Retina (tissue), 1 donor: Measurements from ENCODE around the gene MAN1C1.
"Not testable (repeated sequence)": the region's sequence is repeated elsewhere in the genome, so short reads cannot be mapped to it uniquely, and the experiment has no call there.

Experiments used
- DNase-seq: peaks from one replicate; pipeline ENCODE4 v3.0.0-alpha.2; 2016

MAN1C1 gene

DNA sequence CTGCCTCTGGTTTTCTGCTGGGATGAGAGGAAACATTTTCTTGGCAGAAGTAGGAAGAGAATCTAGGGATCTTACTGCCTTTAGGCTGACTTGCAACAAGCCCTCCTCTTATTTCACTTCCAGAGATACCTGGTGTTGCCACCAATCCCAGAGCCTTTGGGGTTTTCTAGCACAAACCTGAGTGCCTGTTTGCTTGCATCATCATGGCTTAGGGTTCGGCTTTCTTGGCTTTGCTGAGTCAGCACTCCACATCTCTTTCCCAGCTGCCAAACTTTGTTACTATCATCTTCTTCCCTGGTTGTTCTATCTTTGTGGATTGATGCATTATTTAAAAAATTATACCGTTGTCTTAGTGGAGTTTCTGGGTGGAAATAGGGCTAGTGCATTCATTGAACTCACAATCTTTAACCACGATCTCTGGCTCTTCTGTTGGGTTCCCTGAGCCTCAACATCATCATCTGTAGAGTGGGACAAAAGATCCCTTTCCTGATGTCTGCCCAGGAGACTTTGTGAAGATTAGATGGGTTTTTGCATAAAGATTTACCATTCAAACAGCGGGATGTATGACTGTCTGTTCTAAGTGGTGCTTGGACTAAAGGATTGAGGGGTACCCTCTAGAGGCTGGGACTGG lies 106.8 kb downstream of the MAN1C1 start:
- no peak for DNase-seq

DNA sequence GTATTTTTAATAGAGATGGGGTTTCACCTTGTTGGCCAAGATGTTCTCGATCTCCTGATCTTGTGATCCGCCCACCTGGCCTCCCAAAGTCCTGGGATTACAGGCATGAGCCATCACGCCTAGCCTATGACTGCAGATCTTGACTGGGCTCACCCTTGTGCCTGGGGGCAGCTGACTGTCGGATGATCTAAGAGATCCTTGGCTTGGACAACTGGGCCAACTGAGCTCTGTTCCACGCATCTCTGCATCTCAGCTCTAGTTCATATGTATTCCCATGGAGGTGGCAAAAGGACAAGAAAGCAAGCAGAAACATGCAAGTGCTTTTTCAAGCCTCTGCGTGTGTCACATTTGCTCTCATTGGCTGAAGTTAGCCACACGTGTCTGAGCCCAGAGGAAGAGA lies 107.6 kb downstream of the MAN1C1 start:
- no peak for DNase-seq

DNA sequence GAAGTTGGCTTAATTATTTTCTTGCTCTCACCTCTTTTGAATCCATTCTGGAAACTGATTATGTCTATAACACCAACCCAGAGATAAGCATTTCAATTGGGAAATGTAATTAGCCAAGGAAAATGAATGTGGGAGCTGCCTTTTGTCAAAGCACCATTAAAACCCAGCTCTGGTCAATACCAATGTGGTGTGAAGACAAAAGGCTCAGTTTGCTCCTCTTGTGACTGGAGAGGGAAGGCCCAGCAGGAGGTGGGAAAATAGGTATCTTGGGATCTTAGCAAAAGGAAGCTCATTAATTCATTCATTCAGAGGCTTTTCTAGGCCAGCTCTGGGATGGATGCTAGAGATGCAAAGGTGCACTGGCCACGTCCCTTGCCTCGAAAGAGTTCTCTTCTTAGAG lies 108.4 kb downstream of the MAN1C1 start:
- no peak for DNase-seq

DNA sequence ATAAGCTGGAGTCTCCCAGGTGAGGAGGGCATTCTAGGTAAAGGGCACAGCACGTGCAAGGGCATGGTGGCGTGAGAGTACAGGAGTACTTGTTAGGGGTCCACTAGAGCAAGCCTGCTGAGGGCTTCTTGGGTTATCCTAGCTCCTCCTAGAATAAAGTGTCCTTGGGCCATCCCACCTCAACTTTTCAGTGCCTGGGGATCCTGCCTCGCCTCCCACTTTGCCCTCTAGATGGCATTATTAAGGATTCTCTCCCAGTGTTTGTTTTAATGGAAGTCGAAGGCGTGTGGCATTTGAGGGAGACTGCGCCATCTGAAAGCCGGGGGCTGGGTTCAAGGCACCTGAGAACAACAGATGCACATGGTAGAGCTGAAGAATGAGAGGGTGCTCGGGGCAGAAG lies 108.9 kb downstream of the MAN1C1 start:
- no peak for DNase-seq

DNA sequence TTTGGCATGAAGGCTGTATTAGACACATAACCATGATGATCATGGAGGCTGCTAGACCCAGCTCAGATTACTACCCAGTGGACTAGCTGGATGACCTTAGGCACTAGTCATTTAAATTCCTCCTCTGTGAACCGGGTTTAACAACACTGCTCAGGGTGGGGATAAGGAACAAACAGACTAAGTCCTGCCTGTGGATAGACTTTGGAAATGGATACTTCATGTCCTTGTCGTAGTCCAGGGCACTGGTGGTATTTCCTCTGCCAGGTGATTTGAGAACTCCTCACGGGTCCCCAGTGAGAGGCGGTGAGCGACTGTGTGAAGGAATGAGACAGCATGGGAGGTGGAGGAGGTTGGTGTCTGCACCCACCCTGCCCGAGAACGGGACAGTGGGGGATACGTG lies 110.5 kb downstream of the MAN1C1 start:
- no peak for DNase-seq

DNA sequence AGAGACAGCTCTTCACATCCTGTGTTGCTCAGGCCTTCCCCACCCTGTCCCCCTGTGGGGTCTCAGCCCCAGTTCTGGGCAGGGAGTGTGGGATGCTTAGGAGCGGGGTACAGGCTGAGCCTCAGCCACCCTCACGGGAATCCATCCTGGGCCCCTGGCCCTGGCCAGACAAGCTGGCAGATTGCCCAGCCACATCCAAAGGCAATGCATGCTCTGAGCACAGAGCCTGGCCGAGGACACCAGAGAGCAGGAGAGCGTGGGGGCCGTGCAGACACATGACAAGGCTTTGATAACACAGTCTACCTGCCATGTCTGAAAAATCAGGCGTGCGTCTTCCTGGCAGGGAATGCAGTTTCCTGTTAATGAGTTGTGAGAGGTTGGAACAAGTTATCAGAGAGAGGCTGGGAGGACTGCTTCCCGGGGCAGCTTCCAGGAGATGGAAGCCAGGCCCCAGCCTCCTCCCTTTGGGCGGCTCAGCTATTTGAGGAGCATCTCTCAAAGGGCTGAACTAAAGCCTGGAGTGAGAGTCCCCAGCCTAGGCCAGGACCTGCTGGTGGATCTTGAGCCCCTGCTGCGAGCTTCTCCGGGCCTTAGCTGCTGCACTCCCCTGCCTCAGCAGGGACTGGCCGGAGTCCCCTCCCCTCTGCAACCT lies 111.2 kb downstream of the MAN1C1 start:
- DNase-seq: peak; percentile 73

DNA sequence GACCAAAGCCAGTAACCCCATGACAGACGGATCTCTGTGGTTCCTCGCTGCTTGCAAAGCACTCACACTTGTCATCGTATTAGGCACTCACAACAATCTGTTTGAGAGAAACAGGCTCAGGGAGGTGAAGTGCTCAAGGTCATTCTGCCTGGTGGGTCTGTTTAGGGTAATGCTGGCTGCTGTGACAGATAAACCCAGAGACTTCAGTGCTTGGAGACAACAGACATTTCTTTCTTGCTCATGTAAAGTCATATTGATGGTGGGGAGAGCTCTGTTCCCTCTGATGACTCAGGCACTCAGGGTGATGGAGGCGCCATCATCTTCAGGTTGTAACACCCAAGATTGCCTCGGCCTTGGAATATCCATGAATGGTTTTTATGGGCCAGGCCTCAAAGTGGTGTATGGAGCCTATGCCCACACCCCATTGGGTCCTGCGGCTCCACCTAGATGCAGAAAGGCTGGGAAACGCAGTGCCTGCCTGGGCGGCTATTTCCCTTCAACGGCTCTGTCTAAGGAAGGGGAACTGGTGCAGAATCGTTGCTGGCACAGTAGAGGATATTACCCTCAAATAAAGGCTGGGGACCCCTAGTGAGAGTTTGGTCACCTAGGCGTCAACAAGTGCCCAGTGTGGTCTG lies 111.8 kb downstream of the MAN1C1 start:
- DNase-seq: no peak

DNA sequence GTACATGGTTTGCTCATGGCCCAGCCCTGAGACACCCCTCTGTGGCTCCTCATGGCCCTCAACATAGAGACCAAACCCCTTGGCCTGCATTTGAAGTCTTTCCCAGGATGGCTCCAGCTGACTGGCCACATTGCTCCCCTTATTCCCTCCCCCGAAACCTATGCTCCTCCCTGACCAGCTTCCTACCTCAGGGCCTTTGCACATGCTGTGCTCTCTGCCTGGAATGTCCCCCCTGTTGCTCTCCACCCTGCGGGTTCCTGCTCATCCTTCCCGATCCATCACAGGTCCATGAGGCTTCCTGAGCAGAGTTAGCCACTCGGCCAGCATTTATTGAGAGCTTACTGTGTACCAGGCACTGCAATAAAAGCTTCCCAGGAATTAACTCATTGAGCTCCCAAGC lies 112.5 kb downstream of the MAN1C1 start:
- no peak for DNase-seq

DNA sequence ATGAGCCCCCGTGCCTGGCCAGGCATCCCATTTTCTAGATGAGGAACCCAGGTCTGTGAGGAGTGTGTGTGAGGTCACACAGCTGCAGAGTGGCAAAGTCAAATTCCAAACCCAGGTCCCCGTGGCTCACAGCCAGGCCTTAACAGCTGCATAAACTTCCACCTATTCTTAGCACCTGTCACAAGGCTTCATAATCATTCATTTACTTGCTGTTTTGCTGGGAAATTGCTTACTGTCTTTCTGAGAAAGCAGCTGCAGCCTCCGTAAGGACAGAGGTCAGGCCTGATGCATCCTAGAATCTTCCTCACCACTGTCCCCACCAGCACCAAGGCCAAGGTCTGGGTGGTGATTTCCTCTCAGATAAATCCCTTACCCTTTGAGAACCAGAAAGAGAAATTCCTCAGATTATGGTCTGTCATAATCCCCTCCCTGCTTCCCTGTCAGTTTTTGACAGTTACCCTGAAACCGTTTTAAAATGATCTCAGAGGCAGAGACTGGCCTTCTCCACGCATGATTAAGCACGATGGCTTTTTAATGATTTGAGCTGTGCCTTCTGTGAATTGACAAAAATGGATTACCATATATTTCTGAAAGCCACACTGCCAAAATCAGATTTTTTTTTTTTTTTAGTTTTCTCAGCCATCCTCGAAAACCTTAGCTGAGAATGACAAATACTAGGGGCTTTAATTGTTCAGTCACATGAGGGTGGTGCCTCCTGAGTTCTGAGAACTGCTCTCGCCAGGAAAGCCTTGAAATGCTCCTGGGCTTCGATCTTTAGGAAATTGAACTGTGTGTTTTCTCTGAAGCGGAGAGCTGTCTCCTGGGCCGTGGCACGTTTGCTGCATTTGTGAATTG lies 113.4 kb downstream of the MAN1C1 start:
- peak; percentile 61 for DNase-seq

DNA sequence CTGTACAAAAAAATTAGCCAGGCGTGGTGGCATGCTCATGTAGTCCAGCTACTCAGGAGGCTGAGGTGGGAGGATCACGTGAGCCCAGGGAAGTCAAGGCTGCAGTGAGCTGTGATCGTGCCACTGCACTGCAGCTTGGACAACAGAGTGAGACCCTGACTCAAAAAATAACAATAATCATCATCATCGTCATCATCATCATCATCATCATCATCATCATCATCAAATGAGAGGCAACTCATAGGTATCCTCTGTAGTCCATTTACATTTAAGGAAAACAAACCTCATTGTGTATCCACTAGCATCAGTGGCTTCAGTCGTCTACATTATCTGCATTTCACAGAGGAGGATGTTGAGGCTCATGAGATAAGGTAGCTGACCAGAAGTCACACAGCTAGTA lies 114.6 kb downstream of the MAN1C1 start:
- DNase-seq: no peak

DNA sequence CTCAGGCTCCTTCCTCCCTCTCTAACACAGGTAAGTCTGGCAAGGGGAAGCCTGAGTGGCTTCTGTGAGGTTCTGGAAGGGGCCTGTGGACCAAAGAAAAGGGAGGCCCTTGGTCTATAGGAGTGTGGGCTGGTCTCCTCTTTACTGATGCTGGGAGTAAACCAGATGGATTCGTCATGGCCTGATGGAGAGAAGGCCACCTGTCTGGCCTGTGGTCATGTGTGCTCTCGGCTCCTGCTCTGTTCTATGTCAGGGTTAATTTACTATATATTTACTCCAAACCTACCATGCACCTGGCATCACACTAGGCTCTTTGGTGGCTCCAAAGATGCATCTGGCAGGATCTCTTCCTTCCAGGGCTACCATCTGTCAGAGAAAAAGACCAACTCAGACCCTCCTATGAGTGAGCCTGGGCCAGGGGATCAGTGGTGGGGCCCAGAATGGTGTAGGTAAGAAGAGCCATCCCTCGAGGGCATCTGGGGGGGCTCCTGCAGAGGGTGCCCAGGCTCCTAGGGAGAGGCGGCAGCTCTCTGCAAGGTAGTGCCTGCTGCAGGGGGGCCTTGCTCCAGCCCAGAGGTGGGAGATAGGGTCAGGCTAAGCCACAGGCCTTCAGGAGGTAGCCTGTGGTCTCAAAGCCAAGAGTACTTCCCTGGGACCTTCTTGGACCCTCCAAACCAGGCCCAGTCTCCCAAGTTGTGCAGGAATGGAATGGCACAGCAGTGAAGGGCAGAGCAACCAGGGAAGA lies 115.2 kb downstream of the MAN1C1 start:
- no peak for DNase-seq

DNA sequence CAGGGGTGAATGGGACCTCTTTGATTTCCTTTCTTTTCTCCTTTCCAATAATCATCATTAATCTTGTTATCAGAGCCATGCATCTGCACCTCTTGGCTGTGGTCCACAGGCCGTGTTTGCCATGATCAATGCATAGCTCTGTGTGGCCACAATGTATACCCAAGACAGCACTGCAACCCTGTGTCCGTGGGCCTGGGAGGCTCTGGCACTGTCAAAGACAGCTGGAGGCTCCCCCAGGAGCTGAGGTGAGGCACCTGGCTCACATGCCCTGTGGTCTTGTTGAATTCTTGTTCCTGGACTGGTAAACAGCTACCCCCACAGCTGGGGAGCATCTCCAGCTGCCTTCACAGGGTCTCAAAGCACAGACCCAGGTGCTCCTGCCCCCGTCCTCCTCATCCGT lies 116.2 kb downstream of the MAN1C1 start:
- DNase-seq: no peak

DNA sequence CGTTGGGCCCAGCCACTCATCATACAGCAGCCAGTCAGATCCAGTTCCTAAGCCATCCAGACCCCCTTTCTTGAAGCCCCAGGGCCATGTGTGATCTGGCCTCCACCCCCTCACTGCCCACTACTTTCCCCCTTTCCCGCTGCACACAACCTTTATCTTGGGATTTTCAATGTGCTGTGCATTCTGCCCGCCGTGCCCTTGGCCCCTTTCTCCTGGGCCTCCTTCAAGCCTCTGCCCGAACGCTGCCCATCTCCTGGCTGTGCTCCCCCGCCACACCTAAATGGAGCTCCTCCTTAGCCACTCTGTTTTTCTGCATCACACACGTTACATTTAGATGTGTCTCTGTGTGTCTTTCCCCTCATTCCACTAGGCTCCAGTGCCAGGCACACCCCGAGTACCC lies 116.7 kb downstream of the MAN1C1 start:
- no peak for DNase-seq

DNA sequence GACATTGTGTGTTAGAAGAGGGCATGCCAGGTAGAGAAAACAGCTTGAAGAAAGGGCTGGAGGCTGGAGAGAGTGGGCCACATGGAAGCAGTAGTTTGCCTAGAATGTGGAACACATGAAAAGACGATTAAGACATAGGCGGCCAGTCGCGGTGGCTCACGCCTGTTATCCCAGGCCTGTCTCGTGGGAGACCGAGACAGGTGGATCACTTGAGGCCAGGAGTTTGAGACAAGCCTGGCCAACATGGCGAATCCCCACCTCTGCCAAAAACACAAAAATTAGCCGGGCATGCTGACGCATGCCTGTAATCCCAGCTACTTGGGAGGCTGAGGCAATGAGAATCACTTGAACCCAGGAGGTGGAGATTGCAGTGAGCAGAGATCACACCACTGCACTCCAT lies 118.4 kb downstream of the MAN1C1 start:
- not testable (repeated sequence) for DNase-seq

DNA sequence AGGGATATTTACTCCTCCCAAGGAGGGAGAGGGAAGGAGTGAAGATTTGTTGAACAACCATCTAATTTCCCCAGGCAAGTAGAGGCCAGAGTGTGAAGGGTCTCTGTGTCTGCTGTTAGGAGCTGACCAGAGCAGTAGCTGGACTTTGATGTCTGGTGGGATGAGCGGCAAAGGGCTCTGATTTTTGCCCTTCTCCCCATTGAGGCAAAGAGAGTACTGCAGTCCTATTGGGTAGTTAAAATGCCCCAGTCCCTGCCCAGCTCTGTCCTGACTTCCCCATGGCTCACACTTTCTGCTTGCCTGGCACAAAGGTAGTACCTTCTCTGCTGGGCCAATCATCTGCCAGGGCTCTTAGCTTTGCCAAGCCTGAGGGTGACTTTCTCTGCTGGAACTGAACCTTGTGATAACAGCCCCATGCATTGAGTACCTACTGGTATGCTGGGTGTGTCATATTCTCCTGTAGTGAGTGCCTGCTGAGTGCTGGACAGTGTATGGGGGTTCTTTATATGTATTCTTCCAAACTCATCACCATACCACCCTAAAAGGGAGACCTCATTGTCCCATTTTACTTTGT lies 119.5 kb downstream of the MAN1C1 start:
- no peak for DNase-seq

DNA sequence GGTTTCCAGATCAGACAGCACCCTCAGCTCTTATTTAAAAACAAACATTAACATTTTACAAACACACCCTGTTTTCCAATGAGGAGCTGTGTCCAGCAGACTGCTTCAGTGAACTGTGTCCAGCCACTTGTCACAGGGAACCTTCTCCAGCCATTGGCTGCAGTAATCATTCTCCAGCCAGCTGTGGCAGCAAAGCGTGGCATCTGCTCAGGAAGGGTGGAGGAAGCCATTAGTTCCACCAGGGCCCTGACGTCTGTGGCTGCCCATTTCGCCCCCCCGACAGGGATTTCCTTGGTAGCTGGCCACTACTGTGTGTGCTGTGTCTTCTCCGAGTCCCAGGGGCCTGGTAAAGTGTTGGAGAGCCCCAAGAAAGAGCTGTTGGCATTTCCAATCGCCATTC lies 120.5 kb downstream of the MAN1C1 start:
- no peak for DNase-seq

DNA sequence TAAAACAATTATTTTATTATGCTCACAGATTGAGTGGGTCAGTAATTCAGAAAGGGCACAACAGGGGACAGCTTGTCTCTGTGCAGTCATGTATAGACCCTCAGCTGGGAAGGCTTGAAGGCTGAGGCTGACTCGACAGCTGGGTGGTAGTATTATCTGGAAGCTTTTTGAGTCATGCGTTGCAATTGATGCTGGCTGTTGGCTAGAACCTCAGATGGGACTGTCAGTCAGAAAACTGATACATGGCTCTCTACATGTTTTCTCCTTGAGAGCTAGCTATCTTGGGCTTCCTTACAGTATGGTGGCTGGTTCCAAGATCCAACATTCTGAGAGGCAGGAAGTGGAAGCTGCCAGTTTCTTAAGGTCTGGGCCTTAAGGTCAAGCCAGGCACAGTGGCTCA lies 121.9 kb downstream of the MAN1C1 start:
- DNase-seq: no peak

DNA sequence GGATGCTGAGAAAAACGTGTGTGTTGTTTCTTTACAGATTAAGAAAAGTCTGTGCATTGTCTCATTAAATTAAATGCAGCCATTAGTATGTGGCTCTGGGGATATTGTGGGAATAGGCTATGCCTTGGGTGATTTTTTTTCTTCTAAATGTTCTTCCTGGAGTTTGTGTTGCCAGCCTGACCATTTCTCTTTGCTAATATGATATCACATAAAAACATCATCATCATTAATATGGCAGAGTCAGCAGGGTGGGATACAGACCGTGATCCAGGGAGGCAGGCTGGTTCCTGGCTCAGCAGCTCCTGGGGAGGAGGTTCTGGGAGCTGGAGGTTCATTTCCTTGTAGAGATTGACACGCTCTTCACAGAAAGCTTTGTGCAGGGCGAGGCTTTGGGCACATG lies 122.8 kb downstream of the MAN1C1 start:
- no peak for DNase-seq

DNA sequence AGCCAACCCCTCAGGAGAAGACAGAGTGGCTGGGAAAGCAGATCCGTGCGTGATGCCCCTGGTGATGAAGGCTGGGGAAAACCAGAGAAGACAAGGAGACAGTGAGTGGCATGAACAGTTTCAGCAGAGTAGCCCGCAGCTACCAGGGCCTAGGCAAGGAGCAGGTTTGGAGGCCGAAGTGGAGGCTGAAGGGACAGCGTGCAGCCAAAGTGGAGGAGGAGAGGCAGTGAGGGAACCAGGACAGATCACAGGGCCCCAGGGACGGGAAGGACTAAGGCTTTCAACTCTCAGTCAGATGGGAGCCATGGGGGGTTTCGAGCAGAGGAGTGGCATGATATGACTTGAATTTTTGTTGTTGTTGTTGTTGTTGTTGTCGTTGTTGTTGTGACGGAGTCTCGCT lies 123.5 kb downstream of the MAN1C1 start:
- no peak for DNase-seq

DNA sequence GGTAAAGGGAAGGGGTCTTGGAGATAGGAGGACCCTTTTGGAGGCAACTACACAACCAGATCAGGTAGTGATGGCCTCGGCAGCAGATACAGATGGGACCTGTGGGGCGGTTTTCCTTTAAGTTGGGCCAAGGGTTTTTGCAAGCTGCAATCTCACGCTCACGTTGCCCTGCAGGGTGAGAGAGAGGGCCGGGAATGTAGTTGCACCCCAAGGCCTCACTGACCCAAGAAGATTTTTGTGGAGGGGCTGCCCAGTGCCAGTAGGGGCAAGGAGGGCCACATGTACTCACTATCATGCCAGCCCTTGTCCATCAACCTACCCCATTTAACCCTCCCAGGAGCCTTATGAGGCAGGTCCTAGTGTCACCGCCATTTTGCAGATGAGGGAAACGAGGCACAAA lies 125.7 kb downstream of the MAN1C1 start:
- DNase-seq: no peak

DNA sequence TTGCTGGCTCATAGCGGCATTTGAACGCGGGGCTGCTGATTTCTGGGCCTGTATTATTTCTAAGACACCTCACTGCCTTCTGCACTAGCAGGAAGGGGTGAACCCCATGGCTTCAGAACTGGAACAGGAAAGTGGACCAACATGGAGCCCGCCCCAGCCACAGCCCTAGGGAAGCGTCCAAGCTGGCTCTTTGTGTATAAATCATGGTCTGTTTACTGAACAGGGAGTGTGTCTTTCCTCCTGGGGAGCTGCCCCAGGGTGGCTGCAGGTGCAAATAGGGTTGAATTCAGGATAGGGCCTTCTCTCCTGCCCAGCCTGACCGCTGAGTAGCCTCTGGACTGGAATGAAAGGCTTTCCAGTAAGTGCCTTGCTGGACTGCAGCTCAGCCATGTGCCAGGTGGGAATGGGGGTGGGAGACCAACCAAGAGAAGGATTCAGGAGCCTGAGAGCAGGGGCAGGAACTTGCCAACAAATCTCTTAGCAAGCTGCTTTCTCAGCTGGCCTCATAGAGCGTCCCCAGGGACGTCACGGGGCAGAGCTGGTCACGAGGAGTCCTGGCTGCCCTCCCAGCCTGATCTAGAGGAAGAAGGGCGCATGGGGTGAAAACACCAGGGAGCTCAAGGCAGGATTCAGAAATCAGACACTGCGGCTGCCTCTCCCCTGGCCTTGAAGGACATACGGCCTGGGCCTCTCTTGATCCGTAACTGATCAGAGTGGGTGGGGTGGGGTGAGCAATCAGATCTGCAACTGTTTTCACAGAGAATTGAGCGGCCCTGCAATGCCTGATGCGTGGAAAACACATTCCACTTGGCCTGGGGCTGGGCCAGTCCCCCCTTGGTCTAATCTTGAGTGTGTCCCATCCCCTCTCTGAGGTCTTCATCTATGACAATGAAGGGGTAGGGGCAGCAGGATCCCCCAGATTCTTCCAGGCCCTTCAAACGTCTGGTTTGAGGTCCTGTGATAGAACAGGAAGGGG lies 126.9 kb downstream of the MAN1C1 start:
- DNase-seq: peak; percentile 53
